Measurements from ENCODE around the gene GAS2L1. TPM values are rescaled to one million over a fixed set of nuclear protein-coding genes. Genes with fewer than 3 reads are reported as not detected.

Gene GAS2L1
- polyA plus RNA-seq, 3 donors, result 14.9 to 20.0 (median 15.7) TPM

GRCh38 chr22:29307596-29308147 lies 1.2 kb downstream of the GAS2L1 start:
- peak overlapping the region; percentile 76 for H3K9ac ChIP-seq (ENCODE audit: insufficient read depth, low read length, poor library complexity, severe bottlenecking)
- H3K36me3 ChIP-seq (replicated peaks in 1 of 2; ENCODE audit: control insufficient read depth in 1 of 2, insufficient read depth in 2 of 2, low read length in 2 of 2), result no peaks in the 10 kb centered on the region
- Mint-ChIP-seq H3K4me3 (peak overlapping the region; percentile 85 to 92), H3K4me1 (peaks cover 59% of the 10 kb centered on the region), H3K27ac (peak overlapping the region in 6 of 7 donors; percentile 37 to 87 (median 78)), H3K36me3 (peaks cover 2 to 14% of the 10 kb centered on the region in 2 donors), H3K9me3 (peaks cover 0 to 5% (median under 1%) of the 10 kb centered on the region in 7 donors), H3K27me3 (ENCODE audit: low read depth in 3 of 3) (peaks cover 25 to 51% (median 38%) of the 10 kb centered on the region in 3 donors)
- intact Hi-C loops (cut with micrococcal nuclease), result loop anchor here in 1 of 2 donors (5.0 kb wide), 1 partner anchor 35 kb away; no protein-coding TSS in a partner anchor
- DNase-seq, result peak in 1 of 3 donors; percentile 5
- peaks cover 54 to 86% of the 10 kb centered on the region in 2 donors for H3K4me1 ChIP-seq (ENCODE audit: control insufficient read depth in 1 of 2, insufficient read depth in 2 of 2, low read length in 2 of 2)
- H3K79me2 ChIP-seq (ENCODE audit: insufficient read depth, low read length), result no peaks in the 10 kb centered on the region
- no peaks in the 10 kb centered on the region for H4K20me1 ChIP-seq (ENCODE audit: insufficient read depth, low read length)
- peak overlapping the region; percentile 42 to 94 (median 90) for H3K4me3 ChIP-seq (replicated peaks in 1 of 3; ENCODE audit: low read depth in 2 of 3, low read length in 3 of 3)
- H2AFZ ChIP-seq (ENCODE audit: insufficient read depth, low read depth, low read length, poor library complexity, severe bottlenecking), result peak overlapping the region; percentile 92
- H3K27me3 ChIP-seq (ENCODE audit: control insufficient read depth in 2 of 2, insufficient read depth in 2 of 2, low read length in 2 of 2), result peaks cover 0 to 40% of the 10 kb centered on the region in 2 donors
- peak overlapping the region; percentile 94 for H3K4me2 ChIP-seq (replicated peaks; ENCODE audit: extremely low read depth, low read length, poor library complexity, severe bottlenecking)
- no peaks in the 10 kb centered on the region for H3K9me3 ChIP-seq (replicated peaks in 1 of 2; ENCODE audit: control insufficient read depth in 1 of 2, insufficient read depth in 1 of 2, low read length in 2 of 2)
- 84% methylated on average over 16 of the region's 20 CpGs for WGBS (ENCODE audit: insufficient coverage)
- no peak overlapping the region for H3K27ac ChIP-seq (ENCODE audit: low read depth in 1 of 2, low read length in 2 of 2)
- TF ChIP-seq CTCF (IDR thresholded peaks at IDR 0.05), result no peak

- H3K27me3 Mint-ChIP-seq (ENCODE audit: low read depth in 3 of 3), result peaks cover 31 to 57% (median 44%) of the 10 kb centered on the region in 3 donors
- H3K4me3 ChIP-seq (replicated peaks in 1 of 3; ENCODE audit: low read depth in 2 of 3, low read length in 3 of 3), result peak overlapping the region in 1 of 3 experiments; percentile 94
- intact Hi-C loops (cut with micrococcal nuclease), result loop anchor here in 1 of 2 donors (5.0 kb wide), 1 partner anchor 36 kb away; no protein-coding TSS in a partner anchor
Measured at GRCh38 chr22:29308148-29308790, 1.8 kb downstream of the GAS2L1 start.

More at GRCh38 chr22:29308148-29308790, 1.8 kb downstream of the GAS2L1 start:
- Mint-ChIP-seq H3K9me3 (peaks cover 3 to 11% (median 6%) of the 10 kb centered on the region in 7 donors), H3K4me3 (peak overlapping the region; percentile 55 to 85), H3K36me3 (peaks cover 7 to 14% of the 10 kb centered on the region in 2 donors), H3K4me1 (peaks cover 59% of the 10 kb centered on the region), H3K27ac (peak overlapping the region in 3 of 7 donors; percentile 40 to 78 (median 78))
- Histone ChIP-seq H3K4me2 (replicated peaks; ENCODE audit: extremely low read depth, low read length, poor library complexity, severe bottlenecking) (peak overlapping the region; percentile 94), H2AFZ (ENCODE audit: insufficient read depth, low read depth, low read length, poor library complexity, severe bottlenecking) (no peak overlapping the region), H3K36me3 (replicated peaks in 1 of 2; ENCODE audit: control insufficient read depth in 1 of 2, insufficient read depth in 2 of 2, low read length in 2 of 2) (no peaks in the 10 kb centered on the region), H3K9ac (ENCODE audit: insufficient read depth, low read length, poor library complexity, severe bottlenecking) (no peak overlapping the region), H3K27me3 (ENCODE audit: control insufficient read depth in 2 of 2, insufficient read depth in 2 of 2, low read length in 2 of 2) (peaks cover 3 to 44% of the 10 kb centered on the region in 2 donors), H3K27ac (ENCODE audit: low read depth in 1 of 2, low read length in 2 of 2) (no peak overlapping the region), H3K79me2 (ENCODE audit: insufficient read depth, low read length) (no peaks in the 10 kb centered on the region), H4K20me1 (ENCODE audit: insufficient read depth, low read length) (no peaks in the 10 kb centered on the region), H3K9me3 (replicated peaks in 1 of 2; ENCODE audit: control insufficient read depth in 1 of 2, insufficient read depth in 1 of 2, low read length in 2 of 2) (peaks cover 0 to 5% of the 10 kb centered on the region in 2 donors), H3K4me1 (ENCODE audit: control insufficient read depth in 1 of 2, insufficient read depth in 2 of 2, low read length in 2 of 2) (peaks cover 48 to 86% of the 10 kb centered on the region in 2 donors)
- TF ChIP-seq CTCF (IDR thresholded peaks at IDR 0.05), result no peak
- peak in 1 of 3 donors; percentile 4 for DNase-seq
- WGBS (ENCODE audit: insufficient coverage), result 92% methylated on average over 50 of the region's 50 CpGs

All from CD14-positive monocyte (primary cell).